Measurements from ENCODE around the gene SEPTIN14.
"Not testable (repeated sequence)": the region's sequence is repeated elsewhere in the genome, so short reads cannot be mapped to it uniquely, and the experiment has no call there.

DNA sequence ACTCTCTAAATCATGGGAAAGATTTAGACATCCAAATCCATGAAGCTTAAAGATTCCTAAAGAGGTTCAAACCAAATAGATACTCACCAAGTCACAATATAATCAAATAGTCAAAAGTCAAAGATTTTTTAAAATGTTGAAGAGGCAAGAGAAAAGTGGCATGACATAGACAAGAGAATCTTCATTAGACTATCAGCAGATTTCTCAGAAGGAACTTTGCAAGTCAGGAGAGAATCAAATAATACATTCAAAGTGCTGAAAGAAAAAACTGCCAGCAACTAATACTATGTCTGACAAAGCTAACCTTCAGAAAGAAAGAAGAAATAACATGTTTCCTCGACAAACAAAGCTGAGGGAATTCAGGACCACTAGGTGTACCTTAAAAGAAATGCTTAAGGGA is 65.3 kb downstream of the SEPTIN14 start:
- TF ChIP-seq, protein P1, sequence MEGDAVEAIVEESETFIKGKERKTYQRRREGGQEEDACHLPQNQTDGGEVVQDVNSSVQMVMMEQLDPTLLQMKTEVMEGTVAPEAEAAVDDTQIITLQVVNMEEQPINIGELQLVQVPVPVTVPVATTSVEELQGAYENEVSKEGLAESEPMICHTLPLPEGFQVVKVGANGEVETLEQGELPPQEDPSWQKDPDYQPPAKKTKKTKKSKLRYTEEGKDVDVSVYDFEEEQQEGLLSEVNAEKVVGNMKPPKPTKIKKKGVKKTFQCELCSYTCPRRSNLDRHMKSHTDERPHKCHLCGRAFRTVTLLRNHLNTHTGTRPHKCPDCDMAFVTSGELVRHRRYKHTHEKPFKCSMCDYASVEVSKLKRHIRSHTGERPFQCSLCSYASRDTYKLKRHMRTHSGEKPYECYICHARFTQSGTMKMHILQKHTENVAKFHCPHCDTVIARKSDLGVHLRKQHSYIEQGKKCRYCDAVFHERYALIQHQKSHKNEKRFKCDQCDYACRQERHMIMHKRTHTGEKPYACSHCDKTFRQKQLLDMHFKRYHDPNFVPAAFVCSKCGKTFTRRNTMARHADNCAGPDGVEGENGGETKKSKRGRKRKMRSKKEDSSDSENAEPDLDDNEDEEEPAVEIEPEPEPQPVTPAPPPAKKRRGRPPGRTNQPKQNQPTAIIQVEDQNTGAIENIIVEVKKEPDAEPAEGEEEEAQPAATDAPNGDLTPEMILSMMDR (IDR thresholded peaks at IDR 0.05; ENCODE audit: insufficient read depth, low read length, poor library complexity, severe bottlenecking): not testable (repeated sequence)
- not testable (repeated sequence) for TF ChIP-seq EZH2phosphoT487 (conservative IDR thresholded peaks at IDR 0.05; ENCODE audit: low read length)
